Inflammatory macrophage treated with lipopolysaccharide for 4 hours (primary cell): ENCODE results near the gene NINJ2.
"Not testable (repeated sequence)": the region's sequence is repeated elsewhere in the genome, so short reads cannot be mapped to it uniquely, and the experiment has no call there.

Experiments used
- DNase-seq: peaks from one replicate; pipeline ENCODE4 v3.0.0-alpha.2; 2020

NINJ2 gene

GRCh38 chr12:639988-640387, 23.3 kb downstream of the NINJ2 start:
- no peak for DNase-seq

- DNase-seq, result no peak
Observed at GRCh38 chr12:639566-639965, 23.7 kb downstream of the NINJ2 start.

GRCh38 chr12:638953-639557, 24.2 kb downstream of the NINJ2 start:
- peak; percentile 61 for DNase-seq

- peak; percentile 44 for DNase-seq
Observed at GRCh38 chr12:636632-637031, 26.6 kb downstream of the NINJ2 start.

GRCh38 chr12:633731-634130, 29.5 kb downstream of the NINJ2 start:
- no peak for DNase-seq

GRCh38 chr12:632102-632696, 31.0 kb downstream of the NINJ2 start:
- peak; percentile 73 for DNase-seq

GRCh38 chr12:630656-631632, 32.3 kb downstream of the NINJ2 start:
- DNase-seq, result no peak

- not testable (repeated sequence) for DNase-seq
Observed at GRCh38 chr12:628742-629078, 34.5 kb downstream of the NINJ2 start.

- DNase-seq, result no peak
Observed at GRCh38 chr12:627863-628741, 35.1 kb downstream of the NINJ2 start.

- no peak for DNase-seq
Observed at GRCh38 chr12:627285-627684, 36.0 kb downstream of the NINJ2 start.

GRCh38 chr12:625998-626397, 37.2 kb downstream of the NINJ2 start:
- no peak for DNase-seq

- no peak for DNase-seq
Observed at GRCh38 chr12:623865-624372, 39.3 kb downstream of the NINJ2 start.

GRCh38 chr12:623172-623864, 39.9 kb downstream of the NINJ2 start:
- DNase-seq, result no peak

GRCh38 chr12:622416-622815, 40.8 kb downstream of the NINJ2 start:
- peak; percentile 84 for DNase-seq

GRCh38 chr12:619346-619745, 43.9 kb downstream of the NINJ2 start:
- DNase-seq, result no peak

- DNase-seq, result no peak
Observed at GRCh38 chr12:618605-619004, 44.6 kb downstream of the NINJ2 start.

GRCh38 chr12:617304-617915, 45.8 kb downstream of the NINJ2 start:
- peak; percentile 81 for DNase-seq

- peak; percentile 63 for DNase-seq
Observed at GRCh38 chr12:615620-616019, 47.6 kb downstream of the NINJ2 start.

GRCh38 chr12:614411-614970, 48.8 kb downstream of the NINJ2 start:
- DNase-seq, result peak; percentile 50

- DNase-seq, result no peak
Observed at GRCh38 chr12:613996-614395, 49.2 kb downstream of the NINJ2 start.

- no peak for DNase-seq
Observed at GRCh38 chr12:612886-613285, 50.4 kb downstream of the NINJ2 start.
